ENCODE measurements around the gene ZFX.

Gene ZFX

GRCh38 chrX:24203072-24203808 lies 53.7 kb downstream of the ZFX start:
- DNase-seq: no peak

- no peak for DNase-seq
Measured at GRCh38 chrX:24204331-24204730, 54.8 kb downstream of the ZFX start.

- no peak for DNase-seq
Measured at GRCh38 chrX:24204958-24205357, 55.4 kb downstream of the ZFX start.

- DNase-seq: peak; percentile 52
Measured at GRCh38 chrX:24207826-24208225, 58.3 kb downstream of the ZFX start.

GRCh38 chrX:24208496-24209240 lies 59.1 kb downstream of the ZFX start:
- no peak for DNase-seq

GRCh38 chrX:24210190-24210589 lies 60.7 kb downstream of the ZFX start:
- no peak for DNase-seq

GRCh38 chrX:24214568-24214967 lies 65.0 kb downstream of the ZFX start:
- DNase-seq: no peak

GRCh38 chrX:24215272-24215671 lies 65.7 kb downstream of the ZFX start:
- DNase-seq: no peak

- DNase-seq: no peak
Measured at GRCh38 chrX:24216037-24216436, 66.5 kb downstream of the ZFX start.

- no peak for DNase-seq
Measured at GRCh38 chrX:24216827-24217226, 67.3 kb downstream of the ZFX start.

GRCh38 chrX:24219320-24219719 lies 69.8 kb downstream of the ZFX start:
- DNase-seq: peak; percentile 5

GRCh38 chrX:24221872-24222271 lies 72.3 kb downstream of the ZFX start:
- no peak for DNase-seq

GRCh38 chrX:24225265-24225664 lies 75.7 kb downstream of the ZFX start:
- no peak for DNase-seq

GRCh38 chrX:24226176-24226575 lies 76.6 kb downstream of the ZFX start:
- no peak for DNase-seq

- DNase-seq: no peak
Measured at GRCh38 chrX:24228596-24228995, 79.1 kb downstream of the ZFX start.

- no peak for DNase-seq
Measured at GRCh38 chrX:24229400-24229879, 79.9 kb downstream of the ZFX start.

GRCh38 chrX:24229976-24230375 lies 80.4 kb downstream of the ZFX start:
- peak; percentile 59 for DNase-seq

- DNase-seq: peak; percentile 88
Measured at GRCh38 chrX:24231131-24231540, 81.6 kb downstream of the ZFX start.

- DNase-seq: no peak
Measured at GRCh38 chrX:24231641-24232179, 82.2 kb downstream of the ZFX start.

GRCh38 chrX:24232796-24233195 lies 83.3 kb downstream of the ZFX start:
- peak; percentile 8 for DNase-seq

- DNase-seq: no peak
Measured at GRCh38 chrX:24235084-24235710, 85.7 kb downstream of the ZFX start.

- DNase-seq: peak; percentile 23
Measured at GRCh38 chrX:24241822-24242648, 92.5 kb downstream of the ZFX start.

Data from fibroblast of upper back skin (primary cell).